GM10266 (cell line): ENCODE data around the gene MCTP2.

ENCODE experiments used
- DNase-seq: peaks from one replicate; pipeline ENCODE4 v3.0.0; 2012; ENCODE audit errors: extremely low spot score
- TF ChIP-seq, protein P1 (sequence below): IDR thresholded peaks from 2 replicates; pipeline ENCODE4 v1.5.1; 2012; ENCODE audit warnings: mild to moderate bottlenecking, low read depth; ENCODE audit not compliant: control insufficient read depth, insufficient read depth; ENCODE audit errors: missing control alignments

MCTP2 gene

DNA sequence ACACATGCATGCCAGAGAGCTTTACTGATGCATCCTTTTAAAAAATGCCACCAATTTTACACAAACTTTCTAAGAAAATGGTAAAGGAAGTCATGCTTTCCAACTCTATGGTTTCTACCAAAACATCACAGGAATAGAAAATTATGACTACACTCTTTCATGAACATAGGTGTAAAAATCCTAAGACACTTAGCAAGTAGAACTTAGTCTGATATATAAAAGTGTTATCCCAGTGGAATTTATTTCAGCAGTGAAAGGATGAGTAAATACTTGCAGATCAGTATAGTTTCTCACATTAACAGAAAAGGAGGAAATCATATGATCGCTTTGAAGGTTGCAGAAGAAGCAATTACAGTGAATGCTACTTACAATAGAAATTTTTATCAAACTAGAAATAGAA, 43.4 kb downstream of the MCTP2 start:
- DNase-seq: no peak
- TF ChIP-seq, protein P1, sequence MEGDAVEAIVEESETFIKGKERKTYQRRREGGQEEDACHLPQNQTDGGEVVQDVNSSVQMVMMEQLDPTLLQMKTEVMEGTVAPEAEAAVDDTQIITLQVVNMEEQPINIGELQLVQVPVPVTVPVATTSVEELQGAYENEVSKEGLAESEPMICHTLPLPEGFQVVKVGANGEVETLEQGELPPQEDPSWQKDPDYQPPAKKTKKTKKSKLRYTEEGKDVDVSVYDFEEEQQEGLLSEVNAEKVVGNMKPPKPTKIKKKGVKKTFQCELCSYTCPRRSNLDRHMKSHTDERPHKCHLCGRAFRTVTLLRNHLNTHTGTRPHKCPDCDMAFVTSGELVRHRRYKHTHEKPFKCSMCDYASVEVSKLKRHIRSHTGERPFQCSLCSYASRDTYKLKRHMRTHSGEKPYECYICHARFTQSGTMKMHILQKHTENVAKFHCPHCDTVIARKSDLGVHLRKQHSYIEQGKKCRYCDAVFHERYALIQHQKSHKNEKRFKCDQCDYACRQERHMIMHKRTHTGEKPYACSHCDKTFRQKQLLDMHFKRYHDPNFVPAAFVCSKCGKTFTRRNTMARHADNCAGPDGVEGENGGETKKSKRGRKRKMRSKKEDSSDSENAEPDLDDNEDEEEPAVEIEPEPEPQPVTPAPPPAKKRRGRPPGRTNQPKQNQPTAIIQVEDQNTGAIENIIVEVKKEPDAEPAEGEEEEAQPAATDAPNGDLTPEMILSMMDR: no peak

DNA sequence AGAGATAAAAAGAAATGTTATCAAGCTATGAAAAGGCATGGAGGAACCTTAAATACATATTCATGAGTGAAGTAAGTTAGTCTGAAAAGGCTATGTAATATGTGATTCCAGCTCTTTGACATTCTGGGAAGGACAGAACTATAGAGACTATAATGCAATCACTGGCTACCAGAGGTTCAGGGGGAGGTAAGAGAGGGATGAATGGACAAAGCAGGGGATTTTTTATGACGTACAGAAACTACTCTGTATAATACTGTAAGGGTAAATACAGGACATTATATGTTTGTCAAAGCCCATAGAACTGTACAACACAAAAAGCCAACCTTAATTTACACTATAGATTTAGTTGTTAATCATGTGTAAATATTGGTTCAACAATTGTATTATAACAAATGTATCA, 46.1 kb downstream of the MCTP2 start:
- DNase-seq: no peak
- TF ChIP-seq, protein P1: no peak

DNA sequence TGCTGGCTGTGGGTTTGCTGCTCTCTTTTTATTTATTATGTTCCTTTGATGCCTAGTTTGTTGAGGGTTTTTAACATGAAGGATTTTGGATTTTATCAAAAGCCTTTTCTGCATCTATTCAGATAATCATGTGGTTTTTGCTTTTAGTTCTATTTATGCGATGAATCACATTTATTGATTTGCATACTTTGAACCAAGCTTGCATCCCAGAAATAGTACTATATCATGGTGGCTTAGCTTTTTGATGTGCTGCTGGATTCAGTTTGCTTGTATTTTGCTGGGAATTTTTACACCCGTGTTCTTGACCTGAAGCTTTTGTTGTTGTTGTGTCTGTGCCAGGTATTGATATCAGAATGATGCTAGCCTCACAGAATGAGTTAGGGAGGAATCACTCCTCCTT, 48.4 kb downstream of the MCTP2 start:
- TF ChIP-seq, protein P1: no peak
- DNase-seq: no peak

DNA sequence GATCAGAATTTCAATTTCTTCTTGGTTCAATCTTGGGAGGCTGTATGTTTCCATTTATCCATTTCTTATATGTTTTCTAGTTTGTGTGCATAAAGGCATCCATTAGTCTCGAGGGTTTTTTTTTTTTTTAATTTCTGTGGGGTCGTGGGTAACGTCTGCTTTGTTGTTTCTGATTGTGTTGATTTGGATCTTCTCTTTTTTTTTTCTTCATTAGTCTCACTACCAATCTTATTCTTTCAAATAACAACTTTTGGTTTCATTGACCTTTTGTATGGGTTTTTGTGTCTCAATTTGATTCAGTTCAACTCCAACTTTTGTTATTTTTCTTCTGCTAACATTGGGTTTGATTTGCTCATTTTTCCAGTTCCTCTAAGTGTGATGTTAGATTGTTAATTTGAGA, 48.9 kb downstream of the MCTP2 start:
- DNase-seq: no peak
- TF ChIP-seq, protein P1: no peak

DNA sequence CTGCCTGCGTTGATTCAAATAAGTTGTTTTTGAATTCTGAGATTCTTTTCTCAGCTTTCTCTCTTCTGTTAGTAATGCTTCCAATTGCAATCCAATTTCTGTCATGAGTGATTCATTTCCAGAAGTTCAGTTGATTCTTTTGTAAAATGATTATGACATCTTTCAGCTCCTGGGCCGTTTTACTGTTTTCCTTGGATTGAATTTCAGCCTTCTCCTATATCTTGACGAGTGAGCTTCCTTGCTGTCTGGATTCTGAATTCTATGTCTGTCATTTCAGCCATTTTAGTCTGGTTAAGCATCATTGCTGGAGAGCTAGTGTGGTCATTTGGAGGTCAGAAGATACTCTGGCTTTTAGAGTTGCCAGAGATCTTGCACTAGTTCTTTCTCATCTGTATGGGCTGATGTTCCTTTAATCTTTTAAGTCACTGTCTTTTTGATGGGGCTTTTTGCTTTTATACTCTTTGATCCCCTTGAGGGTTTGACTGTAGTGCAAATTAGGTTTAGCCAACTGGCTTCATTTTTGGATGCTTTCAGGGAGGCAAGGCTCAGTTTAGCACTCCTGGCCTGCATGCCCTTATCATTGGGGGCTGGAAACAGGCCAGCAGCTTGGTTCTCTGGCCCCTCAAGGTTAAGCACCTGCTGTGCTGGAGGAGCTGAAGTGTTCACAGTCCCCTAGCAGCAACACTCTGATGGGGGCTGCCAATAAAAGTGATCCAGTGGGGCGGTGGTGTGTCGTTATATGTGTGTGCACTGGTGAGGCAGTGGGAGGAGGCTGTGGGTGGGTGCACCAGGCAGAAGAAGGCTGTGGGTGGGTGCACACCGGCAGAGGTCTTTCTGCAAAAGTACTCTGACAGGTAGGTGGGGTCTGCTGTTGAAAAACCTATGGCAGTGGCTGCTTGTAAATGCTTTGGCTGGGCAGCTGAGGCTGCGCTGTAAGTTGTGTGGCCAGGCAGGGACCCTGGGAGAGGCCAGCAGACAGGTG, 51.2 kb downstream of the MCTP2 start:
- no peak for DNase-seq
- TF ChIP-seq, protein P1: no peak

DNA sequence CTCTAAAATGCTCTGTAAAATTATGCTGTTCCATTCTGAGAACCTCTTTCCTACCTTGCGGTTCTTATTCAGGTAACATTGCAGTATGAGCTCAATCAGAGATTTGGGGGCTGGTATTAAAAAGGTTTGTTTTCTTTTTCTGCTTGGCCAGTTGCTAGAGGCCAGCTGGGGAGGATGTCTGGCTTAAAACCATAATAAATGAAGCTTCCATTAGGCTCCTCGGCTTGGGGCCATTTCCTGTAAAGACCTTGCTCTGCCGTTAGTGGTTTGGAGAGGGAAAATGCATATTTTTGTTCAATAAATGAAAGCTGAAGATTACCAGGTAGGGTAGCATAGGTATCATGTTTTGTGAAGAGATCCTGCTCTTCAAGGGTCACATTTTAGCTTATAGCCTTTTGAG, 55.2 kb downstream of the MCTP2 start:
- DNase-seq: no peak
- TF ChIP-seq, protein P1: no peak

DNA sequence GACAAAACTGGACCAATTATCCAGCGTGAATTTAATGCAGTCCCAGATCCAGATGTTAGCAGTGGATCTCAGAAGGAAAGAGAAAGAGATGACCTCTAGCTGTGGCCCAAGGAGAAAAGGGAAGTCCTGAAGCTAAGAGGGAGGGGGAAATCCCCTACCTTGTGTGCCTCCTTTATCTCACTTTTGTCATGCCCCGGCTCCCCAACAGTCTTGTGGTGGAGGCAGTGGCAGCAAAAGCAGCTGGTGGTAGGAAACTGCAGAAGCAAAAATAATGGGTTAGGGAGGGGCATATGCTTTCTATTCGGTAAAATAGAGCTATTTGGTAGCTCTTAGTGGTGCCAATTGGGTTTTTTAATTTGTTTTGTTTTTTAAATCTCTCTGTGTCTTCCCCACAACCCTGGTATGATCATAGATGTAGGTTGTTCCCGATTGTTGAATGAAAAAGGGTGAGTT, 56.5 kb downstream of the MCTP2 start:
- DNase-seq: peak; percentile 34
- TF ChIP-seq, protein P1: no peak
